Activated CD8-positive, alpha-beta T cell treated with anti-CD3 and anti-CD28 coated beads for 36 hours (primary cell): Measurements from ENCODE around the gene CLTA. TPM values are rescaled to one million over a fixed set of nuclear protein-coding genes. Genes with fewer than 3 reads are reported as not detected.

Experiments used
- ATAC-seq: fragments of 200-7000 bp; cut with Tn5 transposase; one replicate; pipeline ENCODE4 v1.10.0; 2021; ENCODE audit warnings: mild to moderate bottlenecking, moderate library complexity
- CTCF ChIA-PET: fragments of 350-600 bp; sonication (Branson Sonifier 250); formaldehyde crosslinking; loops from one replicate; lab custom pipeline; 2021; ENCODE audit warnings: antibody characterized with exemption; lab: Charles Lee
- POLR2A ChIA-PET: fragments of 350-600 bp; sonication (Branson Sonifier 250); formaldehyde crosslinking; loops from one replicate; lab custom pipeline; 2021; ENCODE audit warnings: antibody characterized with exemption; lab: Charles Lee
- DNase-seq: peaks from one replicate; pipeline ENCODE4 v3.0.0-alpha.2; 2020
- H3K27ac Mint-ChIP-seq: one replicate; pipeline ENCODE4 v1.8.0; 2021; ENCODE audit warnings: mild to moderate bottlenecking, mixed read lengths
- H3K27me3 Mint-ChIP-seq: one replicate; pipeline ENCODE4 v1.8.0; 2021; ENCODE audit warnings: mixed read lengths
- H3K36me3 Mint-ChIP-seq: one replicate; pipeline ENCODE4 v1.8.0; 2021; ENCODE audit warnings: low read depth, mixed read lengths
- H3K4me1 Mint-ChIP-seq: one replicate; pipeline ENCODE4 v1.8.0; 2021; ENCODE audit warnings: low read depth, mixed read lengths
- H3K4me3 Mint-ChIP-seq: one replicate; pipeline ENCODE4 v1.8.0; 2021; ENCODE audit warnings: mild to moderate bottlenecking, moderate library complexity, mixed read lengths
- H3K9me3 Mint-ChIP-seq: one replicate; pipeline ENCODE4 v1.8.0; 2021; ENCODE audit warnings: mixed read lengths
- CTCF ChIP-seq: fragments of 200-600 bp; IDR thresholded peaks from one replicate; pipeline ENCODE4 v1.8.0; 2022; ENCODE audit warnings: antibody characterized with exemption, mild to moderate bottlenecking
- intact Hi-C: fragments of 100-400 bp; cut with micrococcal nuclease; formaldehyde crosslinking; loops from one replicate; pipeline ENCODE4 v1.10.0; 2022
- total RNA-seq, 2 experiments: library from RNA; stranded (reverse); gene quantifications; one replicate each; pipeline ENCODE4 v1.2.3, GENCODE V29; 2021

Gene CLTA
- total RNA-seq, 2 experiments from 2014 or later, result 116 to 119 TPM

GRCh38 chr9:36164989-36165388, 25.7 kb upstream of the CLTA start:
- ChIA-PET POLR2A (interaction anchor here (0.7 to 2.2 kb wide), 5 partner anchors 10 to 63 kb away, joined by 3 to 7 read pairs (median 3); partner anchors contain the start of gene CLTA), CTCF (interaction anchor here (1.1 to 10.1 kb wide), 10 partner anchors 10 to 142 kb away, joined by 3 to 330 read pairs (median 10); partner anchors contain the start of gene CLTA)
- no peaks in the 10 kb centered on the region for H3K9me3 Mint-ChIP-seq
- no peak overlapping the region for H3K4me3 Mint-ChIP-seq
- no peaks in the 10 kb centered on the region for H3K36me3 Mint-ChIP-seq
- DNase-seq, result no peak
- H3K4me1 Mint-ChIP-seq, result peaks cover 6% of the 10 kb centered on the region
- ATAC-seq, result no peak
- intact Hi-C loops, result no loop called here
- no peak overlapping the region for H3K27ac Mint-ChIP-seq
- no peaks in the 10 kb centered on the region for H3K27me3 Mint-ChIP-seq
- TF ChIP-seq CTCF, result no peak

- intact Hi-C loops, result loop anchor here (1.0 kb wide), 1 partner anchor 62 kb away; no protein-coding TSS in a partner anchor
- Mint-ChIP-seq H3K4me1 (peaks cover 3% of the 10 kb centered on the region), H3K27me3 (no peaks in the 10 kb centered on the region), H3K9me3 (no peaks in the 10 kb centered on the region), H3K4me3 (peak overlapping the region; percentile 70), H3K27ac (no peak overlapping the region), H3K36me3 (no peaks in the 10 kb centered on the region)
- ATAC-seq (no peak), DNase-seq (no peak)
- POLR2A ChIA-PET, result interaction anchor here (1.6 to 2.2 kb wide), 2 partner anchors 17 to 29 kb away, joined by 3 to 7 read pairs; partner anchors contain the start of gene GLIPR2
- CTCF ChIA-PET, result interaction anchor here (0.6 to 10.1 kb wide), 19 partner anchors 10 to 166 kb away, joined by 3 to 330 read pairs (median 9); partner anchors contain the start of gene GLIPR2
- no peak for TF ChIP-seq CTCF
Observed at GRCh38 chr9:36165826-36166167, 24.9 kb upstream of the CLTA start.

DNA sequence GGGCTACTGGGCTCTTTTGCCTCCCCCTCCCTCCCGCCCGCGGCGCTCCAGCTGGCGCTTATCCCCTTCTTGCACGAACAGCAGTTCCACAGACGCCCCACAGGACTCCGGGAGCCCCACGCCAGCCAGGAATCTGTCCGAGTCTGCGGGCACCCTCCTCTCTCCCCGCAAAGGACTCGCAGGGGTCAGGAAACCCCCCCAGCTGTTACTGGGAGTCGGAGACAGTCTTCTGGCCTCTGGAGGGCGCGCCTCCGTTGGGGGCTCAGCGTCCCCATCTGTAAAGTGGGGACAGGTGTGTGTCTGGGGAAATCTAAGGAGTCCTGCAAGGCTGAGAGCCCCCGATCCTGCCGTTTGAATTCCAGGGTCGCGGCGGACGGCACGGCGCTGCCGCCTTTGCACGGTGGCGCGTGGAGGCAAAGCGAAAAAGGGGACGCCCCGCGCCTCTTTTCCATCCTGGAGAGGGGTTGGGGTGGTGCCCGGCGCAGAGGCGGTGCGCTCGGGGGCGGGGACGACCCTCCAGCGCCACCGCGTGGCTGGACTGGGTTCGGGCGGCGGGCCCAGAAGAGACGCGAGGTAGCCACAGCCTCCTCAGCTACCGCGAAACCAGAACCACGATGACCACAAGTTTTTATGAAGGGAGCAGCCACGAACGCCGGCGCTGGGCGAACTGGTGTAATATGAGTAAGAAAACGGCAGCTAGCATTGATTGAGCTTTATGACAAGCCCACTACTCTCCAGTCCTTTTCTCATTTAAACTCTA, 24.4 kb upstream of the CLTA start:
- intact Hi-C loops, result loop anchor here (1.0 kb wide), 1 partner anchor 63 kb away; no protein-coding TSS in a partner anchor
- POLR2A ChIA-PET, result interaction anchor here (1.0 to 2.2 kb wide), 3 partner anchors 17 to 63 kb away, joined by 3 to 7 read pairs (median 3); partner anchors contain the start of gene GLIPR2

DNA sequence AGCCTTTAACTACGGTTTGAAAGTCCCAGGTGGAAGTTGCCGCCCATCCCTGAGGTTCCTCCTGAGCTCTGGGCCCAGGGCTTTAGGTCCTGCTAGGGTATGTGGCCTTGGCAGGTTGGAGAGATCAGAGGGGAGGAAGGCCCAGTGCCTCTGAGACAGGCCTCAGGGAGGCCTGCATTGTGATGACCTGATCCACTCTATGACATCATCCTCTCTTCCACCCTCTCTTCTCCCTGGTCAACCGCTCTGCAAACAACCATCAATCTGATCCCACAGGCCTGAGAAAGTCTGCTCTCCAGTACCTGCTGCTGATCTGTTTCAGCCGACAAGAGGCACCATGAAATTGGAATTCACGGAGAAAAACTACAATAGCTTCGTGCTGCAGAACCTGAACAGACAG, 21.6 kb upstream of the CLTA start, which contains the start of gene CCIN:
CCIN (plus strand) TSS at position 223 of the 400 bp plus-strand sequence; CDS start at position 338, 115 bp downstream.
- ChIA-PET CTCF (interaction anchor here (0.6 to 10.1 kb wide), 6 partner anchors 17 to 67 kb away, joined by 3 to 330 read pairs (median 10); partner anchors contain the start of gene CLTA), POLR2A (interaction anchor here (1.3 kb wide), 1 partner anchor 22 kb away, joined by 4 read pairs; no protein-coding TSS in a partner anchor)
- Mint-ChIP-seq H3K27me3 (no peaks in the 10 kb centered on the region), H3K4me1 (peaks cover 3% of the 10 kb centered on the region), H3K36me3 (no peaks in the 10 kb centered on the region), H3K27ac (no peak within 1 kb of the TSS), H3K9me3 (no peaks in the 10 kb centered on the region), H3K4me3 (no peak within 1 kb of the TSS)
- ATAC-seq (no peak), DNase-seq (no peak)
- intact Hi-C loops, result no loop called here
- no peak for TF ChIP-seq CTCF

More for the DNA sequence above, 24.4 kb upstream of the CLTA start:
- peak; percentile 85 for DNase-seq
- CTCF ChIA-PET, result interaction anchor here (0.6 to 10.1 kb wide), 44 partner anchors 10 to 222 kb away, joined by 3 to 330 read pairs (median 6); partner anchors contain the start of genes CLTA, GLIPR2 and RECK
- Mint-ChIP-seq H3K4me3 (peak overlapping the region; percentile 70), H3K27me3 (no peaks in the 10 kb centered on the region), H3K27ac (no peak overlapping the region), H3K36me3 (no peaks in the 10 kb centered on the region), H3K4me1 (peaks cover 3% of the 10 kb centered on the region), H3K9me3 (no peaks in the 10 kb centered on the region)
- peak; percentile 97 for ATAC-seq
- TF ChIP-seq CTCF, result peak; percentile 95
